Smooth muscle cell (in vitro differentiated cells): ENCODE measurements around the gene CASKIN1. TPM values are rescaled to one million over a fixed set of nuclear protein-coding genes. Genes with fewer than 3 reads are reported as not detected.

Experiments
- DNase-seq: peaks from one replicate; lab custom pipeline; 2025; ENCODE audit not compliant: unreplicated experiment; lab: John Stamatoyannopoulos, UW
- H2AFZ ChIP-seq: fragments of 200-600 bp; sonication (generic); 2 replicates; pipeline ENCODE4 v1.6.0; 2016; ENCODE audit warnings: antibody characterized with exemption, low read depth, mild to moderate bottlenecking
- H3F3A ChIP-seq: fragments of 200-600 bp; sonication (generic); 2 replicates; pipeline ENCODE4 v1.6.0; 2017; ENCODE audit warnings: antibody characterized with exemption, low read depth
- H3K27ac ChIP-seq: fragments of 200-600 bp; sonication (generic); 2 replicates; pipeline ENCODE4 v1.5.1; 2016; ENCODE audit warnings: low read depth, mild to moderate bottlenecking
- H3K27me3 ChIP-seq: fragments of 200-600 bp; sonication (generic); 2 replicates; pipeline ENCODE4 v1.6.1; 2016; ENCODE audit warnings: low read depth, mild to moderate bottlenecking
- H3K36me3 ChIP-seq: fragments of 200-600 bp; sonication (generic); 2 replicates; pipeline ENCODE4 v1.5.1; 2016; ENCODE audit warnings: low read depth
- H3K4me1 ChIP-seq: fragments of 200-600 bp; sonication (generic); 2 replicates; pipeline ENCODE4 v1.5.1; 2016; ENCODE audit warnings: low read depth
- H3K4me2 ChIP-seq: fragments of 200-600 bp; sonication (generic); 2 replicates; pipeline ENCODE4 v1.6.0; 2016; ENCODE audit warnings: mild to moderate bottlenecking
- H3K4me3 ChIP-seq: fragments of 200-600 bp; sonication (generic); 2 replicates; pipeline ENCODE4 v1.5.1; 2016; ENCODE audit warnings: mild to moderate bottlenecking
- H3K79me2 ChIP-seq: fragments of 200-600 bp; sonication (generic); 2 replicates; pipeline ENCODE4 v1.6.0; 2016; ENCODE audit warnings: low read depth, mild to moderate bottlenecking
- H3K9ac ChIP-seq: fragments of 200-600 bp; sonication (generic); 2 replicates; pipeline ENCODE4 v1.6.0; 2016; ENCODE audit warnings: low read depth
- H3K9me3 ChIP-seq: fragments of 200-600 bp; sonication (generic); replicated peaks from 2 replicates; pipeline ENCODE4 v1.5.1; 2016; ENCODE audit warnings: low read depth
- H4K20me1 ChIP-seq: fragments of 200-600 bp; sonication (generic); 2 replicates; pipeline ENCODE4 v1.6.0; 2016; ENCODE audit warnings: low read depth
- CTCF ChIP-seq: fragments of 200-600 bp; sonication (generic); IDR thresholded peaks from 2 replicates; pipeline ENCODE4 v1.5.1; 2017; ENCODE audit warnings: borderline replicate concordance, mild to moderate bottlenecking, antibody characterized with exemption; ENCODE audit not compliant: insufficient read depth, poor library complexity, severe bottlenecking
- WGBS: methylation state at CpG from one replicate; pipeline ENCODE4 v1.1.7; 2016; ENCODE audit warnings: low lambda C conversion rate; 5-methylcytosine and 5-hydroxymethylcytosine counted together
- polyA plus RNA-seq: library from polyadenylated mRNA; unstranded; fragments of >200 nt; fragmentation: Nextera tagmentation; extraction: Ambion mirVana; gene quantifications from 2 replicates; pipeline ENCODE4 v1.2.1, GENCODE V29; 2016
- total RNA-seq: library from RNA; depleted of rRNA; stranded (reverse); fragments of >200 nt; gene quantifications from 2 replicates; pipeline ENCODE4 v1.2.3, GENCODE V29; 2014

The CASKIN1 gene
- total and polyA plus RNA-seq, 2 experiments from 2014 or later = 0.09 to 0.45 TPM

- H4K20me1 ChIP-seq = peaks cover 68% of the 10 kb centered on the region
Measured at GRCh38 chr16:2148714-2149629, 47.4 kb downstream of the CASKIN1 start.

GRCh38 chr16:2147981-2148671 lies 48.3 kb downstream of the CASKIN1 start, which contains the start of gene RAB26:
Gene RAB26, plus strand, starts transcription at chr16:2148625. Its CDS starts 159 bp downstream, at chr16:2148784.
- Histone ChIP-seq H4K20me1 (peaks cover 60% of the 10 kb centered on the region), H2AFZ (no peak within 1 kb of the TSS), H3K36me3 (no peaks in the 10 kb centered on the region), H3K79me2 (peaks cover 14% of the 10 kb centered on the region), H3K4me1 (peaks cover 30% of the 10 kb centered on the region), H3K9me3 (no peaks in the 10 kb centered on the region), H3F3A (peaks cover 24% of the 10 kb centered on the region), H3K4me3 (peak within 1 kb of the TSS; percentile 56), H3K9ac (no peak within 1 kb of the TSS), H3K27ac (no peak within 1 kb of the TSS), H3K27me3 (no peaks in the 10 kb centered on the region), H3K4me2 (peak within 1 kb of the TSS; percentile 89)
- no peak for TF ChIP-seq CTCF
- 21% methylated on average over 18 of the region's 55 CpGs for WGBS
- peak; percentile 51 for DNase-seq

More at GRCh38 chr16:2148714-2149629, 47.4 kb downstream of the CASKIN1 start:
- no peak for DNase-seq
- H3F3A ChIP-seq = peaks cover 24% of the 10 kb centered on the region
- TF ChIP-seq CTCF = no peak
- H3K36me3 ChIP-seq = no peaks in the 10 kb centered on the region
- no peaks in the 10 kb centered on the region for H3K27me3 ChIP-seq
- no peak overlapping the region for H3K27ac ChIP-seq
- peak overlapping the region; percentile 89 for H3K4me2 ChIP-seq
- H2AFZ ChIP-seq = no peak overlapping the region
- WGBS = 3% methylated on average over 46 of the region's 62 CpGs
- H3K79me2 ChIP-seq = peaks cover 22% of the 10 kb centered on the region
- no peaks in the 10 kb centered on the region for H3K9me3 ChIP-seq
- peaks cover 39% of the 10 kb centered on the region for H3K4me1 ChIP-seq
- H3K4me3 ChIP-seq = peak overlapping the region; percentile 56
- no peak overlapping the region for H3K9ac ChIP-seq

DNA sequence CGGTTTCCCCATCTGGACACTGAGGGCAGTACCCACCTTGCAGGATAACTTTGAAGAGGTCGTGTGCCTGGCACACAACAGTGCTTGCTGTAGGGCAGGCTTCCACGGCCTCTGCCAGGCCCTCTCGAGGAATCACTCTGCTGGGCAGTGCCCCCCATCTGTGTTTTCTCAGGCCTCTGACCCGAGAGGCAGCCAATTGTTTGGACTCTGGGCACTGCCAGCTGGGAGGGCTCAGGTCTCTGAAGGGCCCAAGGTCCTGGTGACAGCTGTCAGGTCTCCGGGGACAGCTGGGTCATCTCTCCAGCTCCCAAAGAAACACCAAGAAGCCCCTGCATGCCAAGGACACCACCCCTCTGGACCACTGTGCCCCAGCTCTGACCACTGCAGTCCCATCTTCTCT lies 49.0 kb downstream of the CASKIN1 start:
- H3K4me1 ChIP-seq = peaks cover 23% of the 10 kb centered on the region

More for the DNA sequence above, 49.0 kb downstream of the CASKIN1 start:
- Histone ChIP-seq H3K4me2 (no peak overlapping the region), H3F3A (peaks cover 24% of the 10 kb centered on the region), H2AFZ (no peak overlapping the region), H3K4me3 (no peak overlapping the region), H4K20me1 (peaks cover 52% of the 10 kb centered on the region), H3K9ac (no peak overlapping the region), H3K79me2 (peaks cover 6% of the 10 kb centered on the region), H3K27me3 (no peaks in the 10 kb centered on the region), H3K9me3 (no peaks in the 10 kb centered on the region), H3K36me3 (no peaks in the 10 kb centered on the region), H3K27ac (no peak overlapping the region)
- no peak for TF ChIP-seq CTCF
- WGBS = 90% methylated on average over 6 of the region's 6 CpGs
- no peak for DNase-seq
